Activated naive CD8-positive, alpha-beta T cell (primary cell): ENCODE results near the gene FAAH.

Source experiments
- H3K27ac Mint-ChIP-seq: one replicate; pipeline ENCODE4 v1.8.0; 2021; ENCODE audit warnings: mixed read lengths
- H3K27me3 Mint-ChIP-seq: one replicate; pipeline ENCODE4 v1.8.0; 2021; ENCODE audit warnings: mixed read lengths
- H3K36me3 Mint-ChIP-seq: one replicate; pipeline ENCODE4 v1.8.0; 2021; ENCODE audit warnings: mixed read lengths
- H3K4me1 Mint-ChIP-seq: one replicate; pipeline ENCODE4 v1.8.0; 2021; ENCODE audit warnings: low read depth, mixed read lengths
- H3K4me3 Mint-ChIP-seq: one replicate; pipeline ENCODE4 v1.8.0; 2021; ENCODE audit warnings: mild to moderate bottlenecking, mixed read lengths
- H3K9me3 Mint-ChIP-seq: one replicate; pipeline ENCODE4 v1.8.0; 2021; ENCODE audit warnings: low read depth, mixed read lengths

The FAAH gene

DNA sequence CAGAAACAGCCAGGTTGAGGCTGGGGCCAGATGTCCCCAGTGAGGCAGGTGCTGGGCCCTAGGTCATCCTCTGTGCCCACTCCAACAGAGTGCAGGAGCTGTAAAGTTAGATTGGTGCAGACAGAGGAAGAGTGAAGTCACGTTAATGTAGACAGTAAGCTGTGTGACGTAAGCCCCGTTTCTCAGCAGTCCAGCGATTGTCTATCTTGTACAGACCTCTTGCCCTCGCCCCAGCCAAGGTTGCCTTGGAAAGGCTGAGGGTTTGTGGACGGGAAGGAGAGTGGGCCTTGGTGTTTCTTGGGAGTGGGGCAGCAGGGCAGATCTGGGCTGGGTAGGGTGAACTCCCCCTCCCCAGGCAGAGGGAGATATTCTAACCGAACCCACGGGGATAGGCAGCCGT is 13.5 kb downstream of the FAAH start:
- no peaks in the 10 kb centered on the region for H3K36me3 Mint-ChIP-seq
- no peaks in the 10 kb centered on the region for H3K4me1 Mint-ChIP-seq
- H3K9me3 Mint-ChIP-seq = no peaks in the 10 kb centered on the region
- no peaks in the 10 kb centered on the region for H3K27me3 Mint-ChIP-seq
- no peak overlapping the region for H3K4me3 Mint-ChIP-seq
- no peak overlapping the region for H3K27ac Mint-ChIP-seq

DNA sequence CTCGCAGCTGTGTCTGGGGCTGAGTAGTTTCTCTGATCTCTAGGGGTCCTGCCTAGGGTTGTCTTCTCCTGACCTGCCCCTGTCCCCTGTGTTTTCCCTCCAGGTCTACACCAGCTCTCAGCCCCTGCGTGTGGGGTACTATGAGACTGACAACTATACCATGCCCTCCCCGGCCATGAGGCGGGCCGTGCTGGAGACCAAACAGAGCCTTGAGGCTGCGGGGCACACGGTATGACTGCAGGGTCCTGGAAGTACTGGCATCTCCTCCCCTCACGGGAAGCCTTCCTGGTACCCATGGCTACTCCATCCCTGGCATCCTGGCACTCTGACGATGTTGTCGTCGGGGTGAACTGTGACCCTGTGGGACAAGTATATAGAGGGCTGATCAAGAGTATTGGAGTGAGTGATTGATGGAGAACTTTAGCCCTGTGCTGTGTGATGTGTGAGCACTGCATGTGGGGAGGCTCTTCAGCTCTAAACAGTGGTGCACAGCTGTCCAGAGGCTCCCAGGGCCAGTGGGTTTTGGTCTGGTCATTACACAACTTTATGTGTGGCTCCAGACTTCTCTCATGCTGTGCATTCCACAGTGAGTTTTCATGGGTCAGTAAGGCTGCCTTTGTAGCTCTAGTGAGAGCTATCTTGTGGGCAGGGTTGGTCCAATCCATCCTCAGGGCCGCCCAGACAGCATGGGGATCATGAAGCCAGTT is 14.4 kb downstream of the FAAH start:
- Mint-ChIP-seq H3K4me3 (no peak overlapping the region), H3K9me3 (no peaks in the 10 kb centered on the region), H3K27me3 (no peaks in the 10 kb centered on the region), H3K4me1 (no peaks in the 10 kb centered on the region), H3K36me3 (no peaks in the 10 kb centered on the region), H3K27ac (no peak overlapping the region)

DNA sequence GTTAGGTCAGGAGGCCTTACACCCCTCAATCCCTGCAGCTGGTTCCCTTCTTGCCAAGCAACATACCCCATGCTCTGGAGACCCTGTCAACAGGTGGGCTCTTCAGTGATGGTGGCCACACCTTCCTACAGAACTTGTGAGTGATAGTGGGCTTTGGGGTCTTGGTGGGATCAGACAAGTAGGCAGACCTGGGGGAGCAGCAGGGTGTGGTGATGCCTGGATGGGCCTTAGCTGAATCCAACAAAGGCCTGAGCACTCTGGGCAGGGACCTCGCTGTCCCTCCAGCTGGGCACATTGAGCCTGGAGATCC is 14.9 kb downstream of the FAAH start:
- Mint-ChIP-seq H3K27ac (no peak overlapping the region), H3K4me1 (no peaks in the 10 kb centered on the region), H3K27me3 (no peaks in the 10 kb centered on the region), H3K4me3 (no peak overlapping the region), H3K9me3 (no peaks in the 10 kb centered on the region), H3K36me3 (no peaks in the 10 kb centered on the region)

DNA sequence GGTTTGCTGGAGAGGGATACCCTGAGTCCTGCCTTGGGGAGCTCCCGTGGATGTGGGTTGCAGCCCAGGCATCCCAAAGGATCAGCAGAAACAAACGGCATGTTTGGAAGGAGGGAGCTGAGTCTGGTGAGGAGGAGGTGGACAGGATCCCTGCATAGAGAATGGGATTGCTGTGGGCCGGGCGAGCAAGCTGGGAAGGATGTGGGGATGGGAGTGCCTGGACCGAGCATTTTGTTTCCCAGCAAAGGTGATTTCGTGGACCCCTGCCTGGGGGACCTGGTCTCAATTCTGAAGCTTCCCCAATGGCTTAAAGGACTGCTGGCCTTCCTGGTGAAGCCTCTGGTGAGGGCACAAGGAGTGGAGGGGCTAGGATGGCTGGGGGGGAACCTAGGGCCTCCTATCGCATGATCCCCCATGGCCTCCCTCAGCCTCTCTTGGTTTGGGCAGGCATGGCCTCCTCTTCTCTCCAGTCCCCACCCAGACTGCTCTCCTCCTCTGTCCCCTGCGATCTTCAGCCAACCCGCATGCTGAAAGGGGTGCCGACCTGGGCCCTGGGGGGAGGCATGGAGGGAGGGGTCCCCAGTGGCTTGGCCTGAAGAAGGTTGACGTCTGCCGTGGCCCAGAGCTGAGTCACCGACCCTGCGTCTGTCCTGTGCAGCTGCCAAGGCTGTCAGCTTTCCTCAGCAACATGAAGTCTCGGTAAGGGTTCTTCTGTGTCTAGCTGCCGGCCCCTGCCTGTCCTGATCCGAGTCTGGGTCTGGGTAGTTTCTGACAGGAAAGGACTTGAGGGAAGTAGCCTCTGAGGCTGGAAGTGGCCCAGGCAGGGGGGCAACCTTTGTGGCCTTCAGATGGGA is 16.3 kb downstream of the FAAH start:
- no peaks in the 10 kb centered on the region for H3K9me3 Mint-ChIP-seq
- no peaks in the 10 kb centered on the region for H3K27me3 Mint-ChIP-seq
- no peak overlapping the region for H3K27ac Mint-ChIP-seq
- no peak overlapping the region for H3K4me3 Mint-ChIP-seq
- no peaks in the 10 kb centered on the region for H3K4me1 Mint-ChIP-seq
- H3K36me3 Mint-ChIP-seq = no peaks in the 10 kb centered on the region

DNA sequence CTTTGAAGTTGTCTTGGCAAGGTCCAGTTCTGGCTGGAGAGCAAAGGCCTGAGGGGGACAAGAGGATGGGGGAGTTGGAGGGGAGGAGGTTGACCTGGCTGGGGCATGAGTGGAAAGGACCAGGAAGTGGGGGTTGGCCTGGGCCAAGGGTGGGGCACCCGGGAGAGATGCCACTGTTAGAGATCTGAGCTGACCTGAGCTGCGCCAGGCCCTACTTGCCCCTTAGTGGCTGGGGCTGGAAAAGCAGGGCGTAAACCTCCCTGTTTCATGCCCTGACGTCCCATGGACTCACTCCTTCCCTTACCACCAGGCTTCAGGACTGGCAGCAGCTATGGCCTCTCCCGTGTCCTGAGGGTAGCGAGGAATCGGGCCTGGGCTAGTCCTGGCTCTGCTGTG is 16.9 kb downstream of the FAAH start:
- H3K27me3 Mint-ChIP-seq = no peaks in the 10 kb centered on the region
- no peaks in the 10 kb centered on the region for H3K4me1 Mint-ChIP-seq
- H3K9me3 Mint-ChIP-seq = no peaks in the 10 kb centered on the region
- H3K4me3 Mint-ChIP-seq = no peak overlapping the region
- no peak overlapping the region for H3K27ac Mint-ChIP-seq
- H3K36me3 Mint-ChIP-seq = no peaks in the 10 kb centered on the region

DNA sequence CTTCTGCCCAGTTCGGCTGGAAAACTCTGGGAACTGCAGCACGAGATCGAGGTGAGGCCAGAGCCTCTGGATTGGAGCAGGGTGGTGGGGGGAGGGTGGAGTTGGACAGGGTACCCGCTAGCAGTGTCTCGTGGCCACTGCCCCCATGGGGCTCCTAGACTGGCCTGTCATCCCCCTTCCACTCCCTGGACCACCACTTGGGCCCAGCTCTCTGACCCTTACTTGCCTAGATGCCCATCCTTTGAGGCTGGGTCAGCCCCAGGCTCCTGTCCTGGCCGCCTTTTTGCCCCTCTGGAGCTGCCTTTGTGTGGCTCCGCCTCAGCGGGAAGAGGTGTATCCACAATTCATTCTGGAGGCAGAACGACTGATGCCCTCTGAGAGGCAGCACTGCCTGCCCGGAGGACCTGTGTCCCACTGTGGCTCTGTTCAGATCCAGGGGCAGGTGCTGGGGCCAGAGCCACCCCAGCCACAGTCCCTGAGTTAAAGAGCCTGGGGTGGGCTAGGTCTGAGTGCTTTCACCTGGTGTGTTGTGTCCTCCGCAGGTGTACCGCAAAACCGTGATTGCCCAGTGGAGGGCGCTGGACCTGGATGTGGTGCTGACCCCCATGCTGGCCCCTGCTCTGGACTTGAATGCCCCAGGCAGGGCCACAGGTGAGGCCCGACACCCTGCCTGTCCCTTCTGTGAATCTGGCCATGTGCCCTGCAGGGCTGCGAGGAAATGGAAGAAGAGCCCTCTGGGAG is 17.7 kb downstream of the FAAH start:
- Mint-ChIP-seq H3K9me3 (no peaks in the 10 kb centered on the region), H3K27ac (no peak overlapping the region), H3K27me3 (no peaks in the 10 kb centered on the region), H3K36me3 (no peaks in the 10 kb centered on the region), H3K4me3 (no peak overlapping the region), H3K4me1 (no peaks in the 10 kb centered on the region)

DNA sequence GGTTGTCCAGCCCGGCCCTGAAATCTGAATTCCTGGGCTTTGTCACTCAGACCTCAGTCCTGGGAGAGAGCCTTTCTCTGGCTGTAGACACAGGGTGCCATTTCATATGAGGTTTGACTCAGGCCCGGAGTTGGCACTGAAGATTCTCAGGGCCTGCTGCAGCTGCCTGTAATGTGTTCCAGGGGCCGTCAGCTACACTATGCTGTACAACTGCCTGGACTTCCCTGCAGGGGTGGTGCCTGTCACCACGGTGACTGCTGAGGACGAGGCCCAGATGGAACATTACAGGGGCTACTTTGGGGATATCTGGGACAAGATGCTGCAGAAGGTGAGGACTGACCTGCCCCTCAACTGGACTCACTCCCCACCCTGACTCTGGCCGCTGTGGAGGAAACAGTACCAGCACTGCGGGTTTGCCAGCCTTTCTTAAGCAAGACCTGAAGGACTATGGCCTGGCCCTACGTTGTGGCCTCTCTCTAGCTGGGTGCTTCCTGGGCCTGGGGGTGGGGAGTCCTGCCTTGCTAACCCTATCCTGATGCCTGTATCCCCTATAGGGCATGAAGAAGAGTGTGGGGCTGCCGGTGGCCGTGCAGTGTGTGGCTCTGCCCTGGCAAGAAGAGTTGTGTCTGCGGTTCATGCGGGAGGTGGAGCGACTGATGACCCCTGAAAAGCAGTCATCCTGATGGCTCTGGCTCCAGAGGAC is 18.9 kb downstream of the FAAH start:
- Mint-ChIP-seq H3K36me3 (no peaks in the 10 kb centered on the region), H3K4me1 (no peaks in the 10 kb centered on the region), H3K4me3 (no peak overlapping the region), H3K27ac (no peak overlapping the region), H3K9me3 (no peaks in the 10 kb centered on the region), H3K27me3 (no peaks in the 10 kb centered on the region)

DNA sequence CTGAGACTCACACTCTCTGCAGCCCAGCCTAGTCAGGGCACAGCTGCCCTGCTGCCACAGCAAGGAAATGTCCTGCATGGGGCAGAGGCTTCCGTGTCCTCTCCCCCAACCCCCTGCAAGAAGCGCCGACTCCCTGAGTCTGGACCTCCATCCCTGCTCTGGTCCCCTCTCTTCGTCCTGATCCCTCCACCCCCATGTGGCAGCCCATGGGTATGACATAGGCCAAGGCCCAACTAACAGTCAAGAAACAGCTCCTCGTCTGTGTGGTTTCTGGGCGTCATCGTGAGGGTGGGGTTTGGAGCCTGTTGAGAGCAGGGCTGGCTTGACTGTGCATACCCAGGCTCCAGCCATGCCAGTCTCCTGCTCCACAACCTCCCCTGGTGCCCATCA is 19.5 kb downstream of the FAAH start:
- Mint-ChIP-seq H3K9me3 (no peaks in the 10 kb centered on the region), H3K27ac (no peak overlapping the region), H3K4me1 (no peaks in the 10 kb centered on the region), H3K27me3 (no peaks in the 10 kb centered on the region), H3K36me3 (no peaks in the 10 kb centered on the region), H3K4me3 (no peak overlapping the region)

DNA sequence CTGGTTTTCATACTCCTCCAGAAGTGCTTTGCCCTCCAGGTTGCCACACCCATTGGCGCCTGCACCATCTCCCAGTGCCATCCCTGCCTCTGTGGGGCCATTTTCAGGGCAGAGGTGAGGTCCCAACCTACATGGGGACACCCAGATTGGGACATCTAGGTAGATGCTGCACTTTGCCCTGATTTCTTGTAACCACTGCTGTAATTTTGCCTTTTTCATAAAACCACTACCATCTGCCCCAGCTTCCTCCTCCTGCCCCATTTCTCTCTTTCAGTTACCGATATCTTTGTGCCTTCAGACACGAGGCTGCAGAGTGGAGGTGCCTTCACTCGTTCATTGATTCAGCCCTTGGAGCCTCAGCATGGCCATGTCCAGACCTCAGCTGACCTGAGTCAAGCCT is 21.4 kb downstream of the FAAH start:
- Mint-ChIP-seq H3K36me3 (no peaks in the 10 kb centered on the region), H3K27ac (no peak overlapping the region), H3K4me3 (no peak overlapping the region), H3K9me3 (no peaks in the 10 kb centered on the region), H3K27me3 (no peaks in the 10 kb centered on the region), H3K4me1 (no peaks in the 10 kb centered on the region)

DNA sequence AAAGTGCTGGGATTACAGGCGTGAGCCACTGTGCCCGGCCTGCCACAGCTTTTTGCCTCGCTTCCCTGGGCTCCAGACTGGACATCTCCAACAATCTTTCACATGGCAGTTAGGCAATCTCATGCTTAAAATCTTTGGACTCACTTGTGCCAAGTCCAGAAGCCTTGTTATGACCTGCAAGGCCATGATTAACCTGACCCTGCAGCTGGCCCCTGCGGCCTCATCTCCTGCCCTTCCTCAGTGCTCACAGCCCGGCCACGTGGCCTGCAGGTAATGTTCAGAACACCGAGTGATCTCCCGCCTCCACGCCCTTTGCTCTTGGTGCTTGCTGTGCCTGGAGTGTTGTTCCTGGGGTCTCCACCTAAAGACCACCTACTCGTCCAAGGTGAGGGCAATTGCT is 24.9 kb downstream of the FAAH start:
- H3K4me3 Mint-ChIP-seq = no peak overlapping the region
- H3K27ac Mint-ChIP-seq = no peak overlapping the region
- no peaks in the 10 kb centered on the region for H3K36me3 Mint-ChIP-seq
- no peaks in the 10 kb centered on the region for H3K9me3 Mint-ChIP-seq
- H3K27me3 Mint-ChIP-seq = peaks cover 6% of the 10 kb centered on the region
- no peaks in the 10 kb centered on the region for H3K4me1 Mint-ChIP-seq

DNA sequence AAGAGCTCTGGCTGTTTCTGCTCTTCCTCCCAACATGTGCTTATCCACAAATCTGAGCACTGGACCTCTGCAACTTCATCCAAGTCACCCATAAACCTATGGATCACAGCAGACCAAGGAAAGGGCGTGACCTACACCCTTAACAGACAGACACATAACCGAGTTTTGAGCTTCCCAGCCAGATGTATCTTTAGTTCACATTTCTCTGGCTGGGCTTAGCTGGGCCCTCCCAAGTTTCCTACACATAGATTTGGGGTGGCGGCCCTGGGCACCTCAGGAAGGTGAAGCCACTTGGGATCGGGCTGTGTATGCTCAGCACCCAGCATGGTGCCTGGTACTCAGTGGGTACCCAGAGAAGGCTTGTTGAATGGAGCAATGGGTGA is 26.4 kb downstream of the FAAH start:
- Mint-ChIP-seq H3K27ac (no peak overlapping the region), H3K4me3 (no peak overlapping the region), H3K27me3 (peaks cover 10% of the 10 kb centered on the region)

DNA sequence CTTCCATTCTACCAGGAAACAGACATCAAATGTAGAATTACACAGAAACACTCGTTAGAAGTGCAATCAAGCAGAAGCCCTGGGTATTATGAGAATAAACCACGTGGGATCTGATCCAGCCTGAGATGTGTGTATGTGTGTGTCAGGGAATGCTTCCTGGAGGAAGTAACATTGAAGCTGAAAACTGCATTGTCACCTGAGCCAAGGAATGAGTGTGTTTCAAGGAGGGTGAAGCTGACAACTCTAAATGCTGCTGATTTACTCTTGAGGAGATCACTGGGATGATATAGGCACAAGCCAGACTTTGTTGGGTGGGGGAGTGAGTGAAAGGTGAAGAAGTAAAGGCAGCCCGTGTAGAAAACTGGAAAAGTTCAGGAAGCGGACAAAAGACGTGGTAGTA is 27.6 kb downstream of the FAAH start:
- no peaks in the 10 kb centered on the region for H3K4me1 Mint-ChIP-seq
- H3K27ac Mint-ChIP-seq = no peak overlapping the region
- peaks cover 10% of the 10 kb centered on the region for H3K27me3 Mint-ChIP-seq
- H3K9me3 Mint-ChIP-seq = no peaks in the 10 kb centered on the region
- H3K4me3 Mint-ChIP-seq = no peak overlapping the region
- no peaks in the 10 kb centered on the region for H3K36me3 Mint-ChIP-seq

More for the DNA sequence above, 26.4 kb downstream of the FAAH start:
- H3K4me1 Mint-ChIP-seq = no peaks in the 10 kb centered on the region
- H3K36me3 Mint-ChIP-seq = no peaks in the 10 kb centered on the region
- no peaks in the 10 kb centered on the region for H3K9me3 Mint-ChIP-seq

DNA sequence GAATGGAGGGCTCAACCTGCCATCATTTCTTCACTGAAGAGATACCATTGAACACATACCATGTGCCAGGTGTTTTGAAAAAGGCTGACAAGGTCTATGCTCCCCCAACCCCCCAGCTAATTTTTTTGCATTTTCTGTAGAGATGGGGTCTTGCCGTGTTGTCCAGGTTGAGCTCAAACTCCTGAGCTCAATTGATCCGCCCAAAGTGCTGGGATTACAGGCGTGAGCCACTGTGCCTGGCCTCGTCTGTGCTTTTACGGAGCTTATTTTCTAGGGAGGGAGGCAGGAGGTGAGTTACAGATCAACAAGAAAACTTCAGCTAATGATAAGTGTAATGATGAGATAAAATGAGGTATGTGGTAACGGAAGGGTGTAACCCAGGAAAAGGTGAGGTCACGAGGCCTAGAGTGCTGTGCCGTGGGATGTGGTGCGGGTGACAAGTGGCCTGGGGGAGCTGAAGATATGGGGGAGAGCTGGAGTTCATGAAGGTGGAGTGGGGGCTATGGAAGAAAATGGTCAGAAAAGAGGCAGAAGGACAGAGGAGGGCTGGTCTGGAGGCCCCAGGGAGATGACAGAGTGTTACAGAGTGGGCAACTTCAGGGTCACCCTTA is 28.2 kb downstream of the FAAH start:
- no peak overlapping the region for H3K27ac Mint-ChIP-seq
- no peak overlapping the region for H3K4me3 Mint-ChIP-seq
- H3K4me1 Mint-ChIP-seq = no peaks in the 10 kb centered on the region
- no peaks in the 10 kb centered on the region for H3K9me3 Mint-ChIP-seq
- peaks cover 10% of the 10 kb centered on the region for H3K27me3 Mint-ChIP-seq
- no peaks in the 10 kb centered on the region for H3K36me3 Mint-ChIP-seq

DNA sequence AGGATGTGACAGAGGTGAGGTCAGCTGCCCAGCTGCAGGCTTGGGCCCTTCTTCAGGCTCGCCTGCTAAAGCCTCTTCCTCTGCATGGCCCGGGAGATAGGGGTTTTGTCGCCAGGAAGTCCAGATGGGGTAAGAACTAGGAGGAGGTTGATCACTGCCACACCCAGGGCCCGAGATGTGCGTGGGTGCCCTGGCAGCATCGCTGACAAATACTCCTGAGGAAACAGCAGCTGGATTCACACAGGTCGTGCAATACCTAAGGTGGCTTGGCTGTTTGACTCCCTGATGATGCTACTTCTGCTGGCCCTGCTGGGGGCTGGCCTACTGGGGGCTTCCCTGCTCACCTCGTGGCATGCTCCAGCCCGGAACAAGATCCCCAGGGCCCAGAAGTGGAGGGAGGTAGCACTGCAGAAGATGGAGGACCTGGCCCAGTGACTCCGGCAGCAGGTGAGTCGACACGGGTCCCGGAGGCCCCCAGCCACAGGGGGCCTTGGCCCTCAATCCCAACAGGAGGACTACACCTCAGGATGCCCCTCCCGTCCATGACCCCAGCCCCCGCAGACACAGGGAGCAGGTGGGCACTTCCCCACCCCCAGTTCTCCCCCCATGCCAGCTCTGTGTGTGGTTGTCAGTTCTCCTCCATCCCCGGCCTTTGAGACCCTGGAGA is 29.6 kb downstream of the FAAH start:
- no peak overlapping the region for H3K27ac Mint-ChIP-seq
- H3K27me3 Mint-ChIP-seq = peaks cover 12% of the 10 kb centered on the region
- H3K36me3 Mint-ChIP-seq = no peaks in the 10 kb centered on the region
- H3K9me3 Mint-ChIP-seq = no peaks in the 10 kb centered on the region
- no peak overlapping the region for H3K4me3 Mint-ChIP-seq
- H3K4me1 Mint-ChIP-seq = no peaks in the 10 kb centered on the region
